Measurements from ENCODE around the gene SDHAF3.

DNA sequence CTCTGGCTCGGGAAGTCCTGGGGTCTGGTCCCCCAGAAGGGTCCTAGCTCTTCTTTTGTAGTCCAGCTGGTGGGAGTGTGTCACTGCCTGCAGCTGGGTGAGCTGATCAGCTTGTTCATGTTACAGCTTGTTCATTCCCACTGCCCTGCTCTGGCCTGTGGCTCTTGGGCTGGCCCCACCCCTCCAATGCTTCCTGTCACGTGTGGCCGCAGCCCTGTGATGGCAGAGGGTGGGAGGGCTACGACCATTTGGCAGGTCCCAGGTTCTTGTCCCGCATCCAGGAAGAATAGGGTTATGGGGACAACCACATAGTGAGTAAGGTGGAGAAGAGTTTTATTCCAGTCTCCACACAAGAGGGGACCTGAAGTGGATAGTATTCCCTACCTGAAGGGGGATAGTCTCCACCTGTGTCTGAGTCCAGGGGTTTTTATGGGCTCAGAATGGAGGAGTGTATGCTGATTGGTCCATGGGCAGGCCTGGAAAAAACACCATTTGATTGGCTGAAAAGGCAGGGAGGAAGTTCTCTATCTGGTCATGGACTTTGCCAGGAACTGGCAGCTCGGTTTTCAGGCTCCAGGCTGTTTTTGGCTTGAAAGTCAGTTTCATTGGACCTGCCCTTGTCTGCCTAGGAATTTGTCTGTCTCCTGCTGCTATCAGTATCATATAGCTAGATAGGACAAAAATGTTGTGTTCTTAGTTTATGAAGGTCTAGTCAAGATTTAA, 13.1 kb downstream of the SDHAF3 start:
- TF ChIP-seq POLR2A (IDR thresholded peaks at IDR 0.05; ENCODE audit: control extremely low read depth in 1 of 2, low read depth in 2 of 2, low read length in 2 of 2) (no peak), CTCF (IDR thresholded peaks at IDR 0.05; ENCODE audit: control extremely low read depth in 1 of 3, insufficient read depth in 1 of 3, low read depth in 1 of 3, low read length in 3 of 3) (no peak)

All from H1 (cell line).